ENCODE data around the gene ARID1A. TPM values are rescaled to one million over a fixed set of nuclear protein-coding genes. Genes with fewer than 3 reads are reported as not detected.

The ARID1A gene
- total and polyA plus RNA-seq, 2 of the 4 experiments (the other 2 are of a cell fraction) = 14.0 to 40.7 TPM

- Histone ChIP-seq H2AK5ac (ENCODE audit: low read depth, low read length) (no peak overlapping the region), H3K4me1 (ENCODE audit: control insufficient read depth, insufficient read depth, low read length) (peaks cover 12% of the 10 kb centered on the region), H3K4me2 (ENCODE audit: low read depth, low read length) (no peak overlapping the region; the same call in 1 of the 2 replicates), H2BK5ac (ENCODE audit: low read depth, low read length, poor library complexity, severe bottlenecking) (peak overlapping the region; percentile 25), H4K20me1 (ENCODE audit: insufficient read depth, low read length) (peaks cover 41% of the 10 kb centered on the region), H3K79me1 (ENCODE audit: low read depth in 1 of 2, low read length in 2 of 2) (peaks cover 59 to 85% of the 10 kb centered on the region in 2 experiments), H2AFZ (replicated peaks; ENCODE audit: low read length, poor library complexity) (no peak overlapping the region), H2BK15ac (ENCODE audit: low read depth, low read length) (no peak overlapping the region), H3K27ac (ENCODE audit: insufficient read depth, low read length) (no peak overlapping the region), H3K23ac (ENCODE audit: low read depth, low read length) (peak overlapping the region; percentile 46; the same call in 1 of the 2 replicates), H3K4me3 (ENCODE audit: insufficient read depth, low read depth, low read length) (no peak overlapping the region), H3K18ac (ENCODE audit: low read depth, low read length) (no peak overlapping the region; the same call in 1 of the 2 replicates), H3K4ac (ENCODE audit: low read depth, low read length) (no peak overlapping the region), H3K56ac (ENCODE audit: extremely low read depth, insufficient read depth, low read length) (no peak overlapping the region), H2AK9ac (replicated peaks; ENCODE audit: low read depth, low read length, poor library complexity) (no peak overlapping the region), H4K8ac (ENCODE audit: low read depth in 2 of 2, low read length in 2 of 2) (0 out of 4 replicates have a peak overlapping the region, but pooled peaks of 1 of the 2 experiments have one; percentile 24), H4K91ac (ENCODE audit: insufficient read depth, low read depth, low read length) (no peak overlapping the region), H2BK120ac (ENCODE audit: low read depth, low read length) (no peak overlapping the region), H4K5ac (ENCODE audit: low read depth, low read length) (no peak overlapping the region), H2BK20ac (ENCODE audit: low read depth, low read length) (no peak overlapping the region), H3K14ac (replicated peaks; ENCODE audit: low read depth, low read length) (0 out of 2 replicates have a peak overlapping the region, but pooled peaks have one; percentile 31), H3K9ac (ENCODE audit: low read depth, low read length) (no peak overlapping the region), H3K36me3 (ENCODE audit: control insufficient read depth, insufficient read depth, low read length) (peaks cover 36% of the 10 kb centered on the region), H3K27me3 (ENCODE audit: control insufficient read depth, insufficient read depth, low read length) (no peaks in the 10 kb centered on the region), H3K9me1 (ENCODE audit: insufficient read depth, low read length) (peaks cover 10% of the 10 kb centered on the region), H3K9me3 (ENCODE audit: control insufficient read depth, insufficient read depth, low read length) (no peaks in the 10 kb centered on the region)
- ChIA-PET POLR2A (ENCODE audit: unreplicated experiment) (no interaction called here), CTCF (no interaction called here)
- intact Hi-C loops (cut with micrococcal nuclease) (no loop called here), dilution Hi-C loops (cut with HindIII; ENCODE audit: low sequenced_read_pairs, unreplicated experiment) (no loop called here), in situ Hi-C loops (cut with MboI; ENCODE audit: low sequenced_read_pairs) (no loop called here)
- no peak for TF ChIP-seq MXI1 (IDR thresholded peaks at IDR 0.05; ENCODE audit: borderline replicate concordance, low read depth, low read length)
- TF ChIP-seq ELK1 (IDR thresholded peaks at IDR 0.05; ENCODE audit: borderline replicate concordance, low read depth, low read length) = no peak
- no peak for TF ChIP-seq CHD1 (IDR thresholded peaks at IDR 0.05; ENCODE audit: low read depth, low read length)
- TF ChIP-seq USF2 (IDR thresholded peaks at IDR 0.05; ENCODE audit: low read depth, low read length) = no peak
- TF ChIP-seq MAZ (IDR thresholded peaks at IDR 0.05; ENCODE audit: borderline replicate concordance, low read depth, low read length) = no peak
- TF ChIP-seq RAD21 (IDR thresholded peaks at IDR 0.05; ENCODE audit: low read length) = no peak
- TF ChIP-seq RFX5 (IDR thresholded peaks at IDR 0.05; ENCODE audit: low read depth, low read length) = no peak
- TF ChIP-seq BHLHE40 (IDR thresholded peaks at IDR 0.05; ENCODE audit: low read depth, low read length) = no peak
- TF ChIP-seq CTCF (conservative IDR thresholded peaks at IDR 0.05; ENCODE audit: low read depth, low read length) = no peak
- TF ChIP-seq SMC3 (IDR thresholded peaks at IDR 0.05; ENCODE audit: low read depth, low read length) = no peak
- BruUV-seq (replicated peaks) = no TSS peak
- ATAC-seq (ENCODE audit: low read depth) = no peak
- no peak for DNase-seq
- WGBS, 2 experiments (ENCODE audit: extremely low coverage in 2 of 2, insufficient read length in 1 of 2) = no CpG with 5 or more reads among the region's 1 CpG
Measured at GRCh38 chr1:26748351-26748750, 52.5 kb downstream of the ARID1A start.
